Measurements from ENCODE around the gene LAG3.

GRCh38 chr12:6769666-6770065 lies 2.7 kb upstream of the LAG3 start:
- no peak for TF ChIP-seq CTCF (IDR thresholded peaks at IDR 0.05)
- TF ChIP-seq POLR2AphosphoS5 (IDR thresholded peaks at IDR 0.05): no peak
- no peak for TF ChIP-seq POLR2A (IDR thresholded peaks at IDR 0.05)
